Stimulated activated CD4-positive, alpha-beta T cell treated with anti-CD3 and anti-CD28 coated beads, Interleukin-15, amount 100 ng/mL, for 1 hour (primary cell): ENCODE data around the gene NSUN2.
"Not testable (repeated sequence)": the region's sequence is repeated elsewhere in the genome, so short reads cannot be mapped to it uniquely, and the experiment has no call there.

Source experiments
- DNase-seq, 2 donors: peaks; one replicate each; pipeline ENCODE4 v3.0.0-alpha.2; 2020; ENCODE audit warnings: low read depth in 1 of 2, low spot score in 1 of 2

The NSUN2 gene

DNA sequence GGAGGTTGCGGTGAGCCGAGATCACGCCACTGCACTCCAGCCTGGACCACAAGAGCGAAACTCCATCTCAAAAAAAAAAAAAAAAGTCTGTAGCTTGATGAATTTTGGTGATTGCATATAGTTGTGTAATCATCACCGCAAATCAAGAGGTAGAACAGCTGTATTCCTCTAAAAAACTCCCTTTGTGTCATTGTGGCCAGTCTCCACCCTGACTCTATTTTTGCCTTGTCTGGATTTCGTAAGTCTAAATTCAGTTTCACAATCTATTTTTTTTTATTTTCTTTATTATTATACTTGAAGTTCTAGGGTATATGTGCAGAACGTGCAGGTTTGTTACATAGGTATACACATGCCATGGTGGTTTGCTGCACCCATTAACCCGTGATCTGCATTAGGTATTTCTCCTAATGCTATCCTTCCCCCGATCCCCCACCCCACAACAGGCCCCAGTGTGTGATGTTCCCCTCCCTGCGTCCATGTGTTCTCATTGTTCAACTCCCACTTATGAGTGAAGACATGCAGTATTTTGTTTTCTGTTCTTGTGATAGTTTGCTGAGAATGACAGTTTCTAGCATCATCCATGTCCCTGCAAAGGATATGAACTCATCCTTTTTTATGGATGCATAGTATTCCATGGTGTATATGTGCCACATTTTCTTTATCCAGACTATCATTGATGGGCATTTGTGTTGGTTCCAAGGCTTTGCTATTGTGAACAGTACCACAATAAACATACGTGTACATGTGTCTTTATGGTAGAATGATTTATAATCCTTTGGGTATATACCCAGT is 12.9 kb upstream of the NSUN2 start:
- DNase-seq = not testable (repeated sequence)

DNA sequence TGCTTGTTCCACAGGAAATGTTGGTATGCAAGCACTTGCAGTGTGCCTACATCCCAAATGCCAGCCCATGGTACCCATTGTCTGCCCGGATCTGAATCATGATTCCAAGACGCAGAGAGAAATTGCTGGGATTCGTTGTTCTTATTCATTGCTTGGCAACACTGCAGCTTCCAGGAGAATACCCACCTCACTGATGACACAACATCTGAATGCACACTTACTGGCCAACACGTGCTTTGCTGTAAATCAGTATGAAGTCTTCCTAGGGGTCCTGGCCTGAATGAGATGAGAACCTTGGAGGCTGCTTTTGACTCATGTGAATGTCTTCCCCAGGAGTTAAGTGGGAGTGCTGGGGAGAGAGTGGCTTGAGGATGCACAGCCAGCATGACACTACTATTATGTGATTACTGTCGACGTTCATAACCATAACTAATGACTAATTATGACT is 12.0 kb upstream of the NSUN2 start:
- DNase-seq = no peak

DNA sequence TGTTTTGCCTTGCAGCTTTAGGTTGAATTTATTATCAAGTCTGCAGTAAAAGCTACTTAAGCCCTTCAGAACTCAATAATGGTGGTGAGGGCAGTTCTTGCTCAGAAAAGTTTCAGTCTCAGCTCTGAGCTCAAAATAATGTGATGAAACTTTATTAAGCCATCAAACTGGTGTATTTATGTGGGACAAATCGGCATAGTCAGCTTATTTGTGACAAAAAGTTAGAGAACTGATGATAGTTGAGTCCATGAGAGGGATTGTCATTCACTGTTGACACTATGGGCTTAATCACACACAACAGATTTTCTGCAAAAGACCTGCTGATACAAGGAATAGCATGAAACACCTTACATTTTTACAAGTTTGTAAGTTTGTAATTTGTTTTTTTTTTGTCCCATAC is 9.8 kb upstream of the NSUN2 start:
- DNase-seq = no peak

DNA sequence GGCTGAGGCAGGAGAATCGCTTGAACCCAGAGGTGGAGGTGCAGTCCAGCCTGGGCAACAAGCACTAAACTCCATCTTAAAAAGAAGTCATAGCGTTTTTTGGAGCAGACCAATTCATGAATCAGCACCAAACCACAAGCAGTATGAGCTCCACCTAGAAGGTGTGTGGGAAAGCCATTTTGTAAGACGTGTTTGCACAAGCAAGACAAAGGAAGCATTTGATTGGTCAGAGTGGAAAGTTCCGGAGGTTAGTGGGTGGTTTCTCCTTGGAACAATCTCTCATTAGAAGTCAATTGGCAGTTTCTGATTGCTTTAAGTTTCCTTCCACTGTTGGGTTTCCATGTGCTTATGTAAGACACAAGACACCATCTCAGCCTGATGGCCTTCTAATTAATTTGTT is 5.4 kb upstream of the NSUN2 start:
- no peak for DNase-seq

DNA sequence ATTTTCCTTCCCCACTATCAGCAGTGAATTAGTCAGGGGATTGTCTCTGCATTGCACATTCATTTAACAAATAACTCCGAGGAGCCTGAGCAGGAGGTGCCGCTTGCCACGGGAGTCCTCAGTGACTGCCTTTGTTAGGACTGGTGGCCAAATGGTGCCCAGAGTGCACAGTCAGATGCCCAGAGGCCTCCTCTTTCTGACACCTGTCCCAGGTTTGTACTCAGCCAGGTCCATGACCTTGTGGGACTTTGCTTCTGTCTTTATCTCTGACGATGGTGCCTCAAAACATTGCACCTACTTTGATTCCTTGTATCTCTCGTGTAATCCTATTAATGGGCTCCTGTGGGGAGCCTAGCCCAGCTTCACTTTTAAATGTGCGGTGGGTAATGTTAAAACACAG is 4.7 kb upstream of the NSUN2 start:
- DNase-seq = no peak

DNA sequence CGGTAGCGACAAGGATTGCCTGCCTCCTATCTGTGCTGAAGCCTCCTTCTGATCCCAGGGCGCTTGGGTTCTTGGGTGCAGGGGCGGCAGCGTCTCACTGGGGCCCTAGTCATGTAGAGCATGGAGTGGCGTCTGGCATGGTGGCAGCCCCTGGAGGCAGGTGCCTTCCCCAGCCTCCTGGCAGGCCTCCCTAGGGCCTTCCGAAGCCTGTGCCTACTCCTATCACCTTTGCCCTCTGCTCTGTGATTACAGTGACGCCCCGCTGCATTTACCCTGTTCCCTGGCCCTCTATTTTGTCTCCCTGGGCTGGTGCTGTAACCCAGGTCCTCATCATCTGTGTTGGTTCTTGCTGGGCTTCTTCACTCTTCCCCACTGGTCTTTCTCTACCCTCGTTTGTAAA is 4.2 kb upstream of the NSUN2 start:
- DNase-seq = no peak

DNA sequence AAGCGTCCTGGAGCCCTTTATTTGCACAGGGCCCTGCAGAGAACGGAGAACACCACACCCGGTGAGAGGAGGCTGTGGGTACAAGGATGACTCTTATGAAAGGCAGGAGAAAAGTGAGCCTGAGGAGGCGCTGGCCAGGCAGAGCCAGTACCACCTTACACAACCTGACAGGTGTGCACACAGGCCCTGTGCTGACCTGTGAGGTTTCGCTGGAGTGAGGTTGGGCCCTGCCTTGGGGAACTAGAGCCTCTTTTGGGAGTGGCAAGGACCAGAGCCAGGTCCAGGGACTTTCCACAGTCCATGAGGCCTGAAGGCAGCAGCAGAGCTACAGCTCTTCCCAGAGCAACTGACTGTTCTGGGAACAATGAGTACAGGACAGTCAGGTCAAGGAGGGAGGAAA is 3.4 kb upstream of the NSUN2 start:
- DNase-seq = no peak

DNA sequence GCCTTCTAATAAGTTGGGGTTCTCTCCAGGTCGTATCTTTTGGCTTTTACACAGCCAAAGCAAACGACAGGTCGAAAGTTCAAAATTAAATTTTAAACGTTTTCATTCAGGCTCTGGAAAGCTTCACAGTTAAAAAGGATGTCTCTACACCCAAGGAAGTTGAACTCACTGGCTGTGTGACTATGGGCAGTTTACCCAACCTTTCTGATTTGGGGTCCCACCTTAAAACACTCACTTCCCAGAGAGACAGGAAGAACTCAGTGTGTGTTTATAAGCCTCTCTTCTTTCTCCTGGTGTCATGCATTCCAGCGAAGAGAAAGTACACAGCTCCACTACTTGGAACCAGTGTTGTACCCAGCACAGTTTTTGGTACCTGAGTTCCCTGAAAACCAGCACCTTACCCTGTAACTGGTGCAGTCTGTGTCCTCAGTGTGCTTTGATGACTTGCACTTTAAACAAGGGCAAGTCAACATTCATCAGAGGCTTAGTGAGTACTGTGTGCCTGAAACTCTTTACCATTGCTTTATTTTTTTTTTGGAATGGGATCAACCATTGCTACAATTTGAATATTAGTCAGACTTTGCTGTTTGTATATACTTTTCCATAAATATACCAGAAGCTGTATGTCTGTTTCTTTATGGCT is 2.1 kb upstream of the NSUN2 start:
- DNase-seq = no peak

DNA sequence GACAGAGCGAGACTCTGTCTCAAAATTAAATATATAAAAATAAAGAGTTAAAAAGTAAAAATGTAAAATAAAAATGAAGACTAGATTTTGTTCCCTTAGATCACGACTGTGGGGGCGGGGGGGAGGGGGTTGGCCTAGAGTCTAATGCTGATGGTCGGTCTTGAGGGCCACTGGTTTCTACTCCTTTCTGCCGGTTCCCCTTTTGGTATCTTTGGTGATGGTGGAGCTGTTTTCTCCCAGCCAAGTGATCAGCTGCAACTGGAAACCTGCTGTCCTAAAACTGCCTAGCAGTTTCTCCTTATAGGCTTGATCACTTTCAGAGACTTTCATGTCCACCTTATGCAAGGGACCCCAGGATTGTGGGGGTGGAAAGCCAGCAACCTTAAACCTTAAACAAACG is 1.5 kb upstream of the NSUN2 start:
- DNase-seq = no peak

DNA sequence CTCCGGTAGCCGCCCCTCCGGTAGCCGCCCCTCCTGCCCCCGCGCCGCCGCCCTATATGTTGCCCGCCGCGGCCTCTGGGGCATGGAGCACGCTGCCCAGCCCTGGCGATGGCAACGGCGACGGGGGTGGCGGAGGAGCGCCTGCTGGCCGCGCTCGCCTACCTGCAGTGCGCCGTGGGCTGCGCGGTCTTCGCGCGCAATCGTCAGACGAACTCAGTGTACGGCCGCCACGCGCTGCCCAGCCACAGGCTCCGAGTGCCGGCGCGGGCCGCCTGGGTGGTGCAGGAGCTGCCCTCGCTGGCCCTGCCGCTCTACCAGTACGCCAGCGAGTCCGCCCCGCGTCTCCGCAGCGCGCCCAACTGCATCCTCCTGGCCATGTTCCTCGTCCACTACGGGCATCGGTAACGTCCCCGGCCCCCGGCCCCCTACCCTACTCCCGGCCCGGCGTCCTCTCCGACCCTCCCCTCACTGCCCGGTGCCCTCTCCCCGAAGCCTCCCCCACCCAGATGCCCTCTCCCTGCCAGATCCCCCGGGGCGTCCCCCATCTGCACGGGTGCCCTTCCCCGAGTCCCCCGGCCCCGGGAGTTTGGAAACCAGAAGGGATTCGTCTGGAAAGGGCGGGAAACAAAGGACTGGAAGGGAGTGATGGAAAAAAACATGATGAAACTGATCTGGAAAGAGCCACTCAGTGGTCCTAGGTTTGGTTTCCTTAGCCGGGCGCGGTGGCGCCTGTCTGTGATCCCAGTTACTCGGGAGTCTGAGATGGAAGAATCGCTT is 813 bp upstream of the NSUN2 start:
- DNase-seq = peak in 1 of 2 donors; percentile 9

DNA sequence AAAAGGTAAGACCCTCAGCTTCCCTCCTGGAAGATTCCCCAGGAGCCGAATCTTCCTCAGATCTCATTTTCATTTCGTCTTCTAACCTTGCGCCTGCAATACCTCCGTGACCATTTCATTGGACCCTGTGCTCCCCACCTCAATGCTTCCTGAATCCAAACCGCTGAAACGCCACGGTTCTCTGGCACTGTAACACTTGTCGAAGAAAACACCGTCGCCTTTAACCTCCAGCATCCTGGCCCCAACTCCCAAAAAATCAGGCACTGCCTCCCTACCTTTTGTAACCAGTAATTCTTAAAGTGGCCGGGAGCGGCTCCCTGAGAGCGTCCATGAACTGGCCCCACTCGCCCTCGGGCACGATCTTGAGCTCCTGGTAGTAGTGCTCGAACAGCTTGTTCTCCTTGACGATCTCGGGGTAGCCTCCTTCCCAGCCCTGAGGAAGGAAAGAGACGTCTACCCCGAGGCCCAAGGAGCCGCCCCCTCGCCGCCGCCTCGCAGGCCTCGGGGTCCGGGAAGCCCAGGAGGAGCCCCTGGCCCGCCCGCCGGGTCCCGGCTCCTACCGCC is 438 bp downstream of the NSUN2 start:
- DNase-seq = no peak

DNA sequence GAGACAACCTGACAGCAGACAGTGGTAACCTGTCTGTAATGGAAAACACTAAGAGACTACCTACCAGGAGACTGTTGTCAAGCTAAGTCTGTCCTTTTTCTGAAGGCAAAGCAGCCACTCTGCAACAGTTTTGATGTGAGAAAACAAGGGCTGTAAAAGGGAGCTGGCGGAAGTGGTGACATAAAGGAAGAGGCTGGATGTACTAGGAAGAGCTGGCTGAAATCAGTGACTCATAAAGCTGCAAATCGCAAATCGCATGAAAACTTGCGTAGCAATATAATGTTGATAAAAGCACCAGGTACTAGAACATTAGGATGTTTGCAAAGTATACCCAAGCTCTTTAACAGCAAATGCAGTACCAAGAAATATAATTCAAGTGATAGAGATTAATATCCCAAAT is 1.4 kb downstream of the NSUN2 start:
- no peak for DNase-seq

DNA sequence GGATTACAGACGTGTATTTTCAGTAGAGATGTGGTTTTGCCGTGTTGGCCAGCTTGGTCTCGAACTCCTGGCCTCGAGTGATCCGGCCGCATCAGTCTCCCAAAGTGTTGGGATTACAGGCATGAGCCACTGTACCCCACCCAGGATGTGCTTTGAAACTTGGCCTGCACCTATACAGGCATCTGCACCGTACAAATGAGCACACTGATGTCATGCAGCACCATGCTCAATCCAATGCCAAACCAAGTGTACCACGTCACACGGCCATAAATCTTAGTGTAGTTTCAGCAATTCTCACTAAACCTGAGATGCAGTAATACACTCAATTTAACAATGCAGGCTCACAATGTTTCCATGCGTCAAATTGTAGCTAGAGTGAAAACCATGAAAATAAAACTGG is 6.3 kb downstream of the NSUN2 start:
- DNase-seq = no peak

DNA sequence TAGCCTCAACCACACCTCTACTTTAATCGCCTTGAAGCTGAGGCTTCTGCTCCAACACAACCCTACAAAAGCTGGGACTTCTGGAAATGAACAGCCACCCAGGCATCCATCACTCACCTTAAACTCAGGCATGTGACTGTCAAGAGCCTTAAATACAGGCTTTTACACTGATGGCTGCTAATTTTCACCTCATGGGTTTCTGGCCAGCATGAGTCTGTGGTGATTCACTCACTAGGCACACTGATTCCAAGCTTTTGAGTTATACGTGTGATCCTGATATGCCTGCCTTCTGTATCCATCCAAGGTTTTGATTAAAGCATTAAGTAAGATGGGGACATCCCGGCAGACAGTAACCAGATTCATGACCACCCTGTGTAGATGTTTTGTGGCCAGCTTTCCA is 8.9 kb downstream of the NSUN2 start:
- DNase-seq = no peak

DNA sequence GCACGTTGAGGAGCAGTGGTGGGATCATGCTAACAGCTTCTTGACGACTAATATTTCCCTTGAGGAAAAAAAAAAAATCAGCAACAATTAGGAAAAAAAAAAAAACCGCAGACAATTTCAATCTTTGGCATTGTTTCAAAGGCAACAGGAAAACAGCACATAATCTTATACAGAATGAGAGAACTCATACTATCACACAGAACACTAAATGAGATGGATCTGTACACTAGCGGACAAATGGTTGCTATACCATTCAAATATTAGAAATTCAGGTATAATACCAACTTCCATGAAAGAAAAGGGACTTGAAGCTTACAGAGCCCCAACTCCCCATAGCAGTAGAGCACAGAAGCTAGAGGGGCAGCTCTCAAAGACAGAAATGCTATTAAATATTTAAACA is 9.6 kb downstream of the NSUN2 start:
- no peak for DNase-seq

DNA sequence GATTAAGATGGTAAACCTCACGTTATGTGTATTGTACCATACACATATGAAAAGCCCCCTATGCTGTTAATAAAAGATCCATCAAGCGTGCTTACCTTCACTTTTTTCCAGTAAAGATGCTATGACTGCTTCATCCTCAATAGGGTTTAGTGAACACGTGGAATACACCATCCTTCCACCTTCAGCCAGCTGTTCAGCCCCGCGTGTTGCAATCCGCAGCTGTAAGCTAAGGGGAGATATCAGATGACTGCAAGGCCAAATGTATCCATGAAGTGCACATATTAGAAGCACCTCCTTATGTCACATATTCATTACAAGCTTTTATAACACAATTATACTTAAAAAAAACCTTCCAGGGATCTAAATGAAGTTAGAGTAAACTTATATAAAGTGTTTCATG is 16.2 kb downstream of the NSUN2 start:
- no peak for DNase-seq

DNA sequence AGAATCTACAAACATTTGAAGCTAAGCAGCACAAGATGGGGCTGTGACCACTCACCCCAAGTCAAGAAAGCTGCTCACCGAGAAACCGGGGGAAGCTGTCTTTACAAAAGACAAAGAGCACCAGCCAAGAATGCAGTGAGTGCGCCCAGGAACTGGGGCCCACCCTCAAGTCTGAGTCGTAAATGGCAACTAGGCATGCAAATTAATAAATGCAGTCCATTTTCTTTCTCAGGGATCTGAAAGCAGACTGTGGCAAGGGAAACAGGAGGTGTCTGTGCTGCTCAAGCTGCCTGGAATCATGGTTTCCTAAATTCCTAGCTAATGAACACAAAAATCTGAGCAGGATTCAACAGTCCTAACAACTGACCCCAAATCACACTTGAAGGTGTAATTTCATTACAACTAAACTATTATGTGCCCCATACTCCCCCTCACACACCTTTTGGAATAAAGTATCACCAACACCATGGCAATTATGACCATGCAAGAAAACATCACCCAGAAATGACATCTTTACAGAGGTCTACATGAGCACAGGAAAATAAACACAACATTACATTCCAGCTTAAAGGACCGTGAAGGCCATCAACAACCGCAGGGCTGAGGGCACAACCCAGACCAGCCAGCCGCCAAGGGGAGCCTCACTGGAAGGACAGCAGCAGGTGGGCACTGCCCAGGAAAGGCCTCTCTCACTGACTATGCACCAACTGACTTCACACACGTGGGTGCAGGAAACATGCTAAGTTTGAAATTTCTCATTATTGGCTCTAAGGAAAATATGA is 17.6 kb downstream of the NSUN2 start:
- no peak for DNase-seq

DNA sequence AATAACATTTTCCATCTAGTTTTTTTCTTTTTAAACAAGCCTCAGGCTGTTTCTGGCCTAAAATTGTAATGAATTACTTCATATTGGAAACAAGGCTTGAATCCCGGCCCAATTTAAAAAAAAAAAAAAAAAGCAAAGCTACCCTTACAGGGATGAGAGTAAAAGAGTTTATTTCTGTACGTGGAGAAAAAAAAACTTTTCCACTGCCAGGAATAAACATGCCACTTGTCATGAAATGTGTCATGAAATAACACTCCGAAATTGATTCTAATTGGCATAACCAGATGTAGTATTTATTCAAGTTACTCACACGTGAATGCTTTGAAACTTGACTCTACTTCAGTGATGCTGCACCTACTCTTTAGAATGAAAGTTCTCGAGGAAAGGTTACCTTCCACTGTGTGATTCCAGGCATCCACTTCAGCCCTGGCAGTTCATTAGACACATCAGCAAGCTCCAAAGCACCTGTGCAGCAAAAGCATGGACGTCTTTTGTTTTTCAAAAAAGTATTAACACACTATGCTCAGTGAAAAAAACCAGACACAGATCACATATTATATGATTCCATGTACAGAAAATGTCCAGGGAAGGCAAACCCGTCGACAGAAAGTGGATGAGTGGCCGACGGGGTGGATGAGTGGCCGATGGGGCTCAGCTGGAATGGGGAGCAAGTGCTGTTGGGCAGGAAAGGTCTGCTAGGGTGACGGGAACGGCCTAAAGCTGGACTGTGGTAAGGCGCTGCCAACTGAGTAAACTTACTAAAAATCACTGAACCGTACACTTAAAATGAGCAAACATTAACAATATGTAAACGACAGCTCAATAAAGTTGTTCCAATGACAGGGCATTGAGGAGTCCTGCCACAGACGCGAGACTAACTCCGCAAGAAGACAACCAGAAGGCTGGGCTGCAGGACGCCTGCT is 21.2 kb downstream of the NSUN2 start:
- no peak for DNase-seq

DNA sequence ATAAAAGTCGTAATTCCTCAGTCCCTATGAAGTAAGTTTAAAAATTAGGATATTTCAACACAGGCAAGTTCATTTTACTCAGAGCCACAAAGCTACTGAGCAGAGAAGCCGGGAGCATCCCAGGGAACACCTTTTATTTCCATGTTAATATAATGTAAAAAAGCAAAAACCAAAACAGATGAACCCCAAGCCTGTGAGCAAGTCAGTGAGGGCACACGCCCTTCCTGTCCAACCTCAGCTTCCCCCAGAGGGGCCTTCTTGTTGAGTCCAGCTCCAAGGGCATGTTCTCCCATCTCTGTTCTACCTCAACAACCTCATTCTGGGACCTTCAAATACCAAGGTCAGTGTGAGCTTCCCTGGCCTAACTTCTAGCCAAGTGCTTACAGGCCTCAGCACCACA is 24.8 kb downstream of the NSUN2 start:
- no peak for DNase-seq

DNA sequence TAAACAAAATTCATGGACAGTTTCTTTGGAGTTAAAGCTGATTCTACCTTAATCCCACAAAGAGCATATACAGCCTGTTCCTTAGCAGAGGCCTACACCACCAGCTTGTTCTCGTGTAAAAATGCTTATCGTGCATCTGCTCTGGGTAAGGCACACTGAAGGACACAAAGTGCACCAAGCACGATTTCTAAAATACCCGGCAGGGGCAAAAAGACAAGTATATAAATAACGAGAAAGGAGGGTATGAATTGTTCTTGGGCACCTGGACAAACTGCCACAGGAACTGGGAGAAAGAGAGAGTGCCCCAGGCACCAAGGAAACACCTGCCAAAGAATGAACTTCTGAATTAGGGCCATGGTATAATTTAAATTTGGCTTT is 25.3 kb downstream of the NSUN2 start:
- no peak for DNase-seq
